GM12873 (cell line): ENCODE measurements around the gene BCR.

Experiments used
- CTCF ChIP-seq: IDR thresholded peaks from 2 replicates; pipeline ENCODE4 v1.5.1; 2012; ENCODE audit warnings: low read depth, mild to moderate bottlenecking, moderate library complexity, low read length, control low read depth; ENCODE audit not compliant: insufficient read depth; ENCODE audit errors: missing control alignments

The BCR gene

GRCh38 chr22:23272834-23273233, 92.5 kb downstream of the BCR start:
- no peak for TF ChIP-seq CTCF

- no peak for TF ChIP-seq CTCF
Observed at GRCh38 chr22:23273445-23274145, 93.3 kb downstream of the BCR start.

GRCh38 chr22:23274146-23274526, 93.8 kb downstream of the BCR start:
- no peak for TF ChIP-seq CTCF

- no peak for TF ChIP-seq CTCF
Observed at GRCh38 chr22:23274891-23275694, 94.8 kb downstream of the BCR start.

- TF ChIP-seq CTCF = no peak
Observed at GRCh38 chr22:23275751-23276150, 95.4 kb downstream of the BCR start.

GRCh38 chr22:23276656-23277582, 96.6 kb downstream of the BCR start:
- TF ChIP-seq CTCF = no peak
